ENCODE data around the gene SMC6.

The SMC6 gene

GRCh38 chr2:17713291-17713690, 40.3 kb downstream of the SMC6 start:
- no peak for DNase-seq

- no peak for DNase-seq
Measured at GRCh38 chr2:17710547-17711248, 42.9 kb downstream of the SMC6 start.

GRCh38 chr2:17709897-17710296, 43.7 kb downstream of the SMC6 start:
- no peak for DNase-seq

GRCh38 chr2:17708501-17708900, 45.1 kb downstream of the SMC6 start:
- no peak for DNase-seq

- no peak for DNase-seq
Measured at GRCh38 chr2:17706845-17707244, 46.8 kb downstream of the SMC6 start.

GRCh38 chr2:17690776-17691175, 62.8 kb downstream of the SMC6 start:
- DNase-seq, result no peak

GRCh38 chr2:17689010-17689409, 64.6 kb downstream of the SMC6 start:
- no peak for DNase-seq

- no peak for DNase-seq
Measured at GRCh38 chr2:17688600-17688999, 65.0 kb downstream of the SMC6 start.

- no peak for DNase-seq
Measured at GRCh38 chr2:17683981-17684380, 69.6 kb downstream of the SMC6 start.

- no peak for DNase-seq
Measured at GRCh38 chr2:17682098-17682857, 71.3 kb downstream of the SMC6 start.

- no peak for DNase-seq
Measured at GRCh38 chr2:17680119-17680518, 73.5 kb downstream of the SMC6 start.

- no peak for DNase-seq
Measured at GRCh38 chr2:17674817-17675216, 78.8 kb downstream of the SMC6 start.

- DNase-seq, result no peak
Measured at GRCh38 chr2:17672583-17673317, 80.9 kb downstream of the SMC6 start.

- no peak for DNase-seq
Measured at GRCh38 chr2:17667898-17668297, 85.7 kb downstream of the SMC6 start.

GRCh38 chr2:17664534-17664933, 89.1 kb downstream of the SMC6 start:
- no peak for DNase-seq

- no peak for DNase-seq
Measured at GRCh38 chr2:17662723-17663122, 90.9 kb downstream of the SMC6 start.

GRCh38 chr2:17661460-17661859, 92.2 kb downstream of the SMC6 start:
- no peak for DNase-seq

- DNase-seq, result no peak
Measured at GRCh38 chr2:17660219-17660618, 93.4 kb downstream of the SMC6 start.

GRCh38 chr2:17658251-17658843, 95.3 kb downstream of the SMC6 start:
- DNase-seq, result no peak

- DNase-seq, result no peak
Measured at GRCh38 chr2:17657759-17658158, 95.9 kb downstream of the SMC6 start.

GRCh38 chr2:17652681-17653394, 100.8 kb downstream of the SMC6 start:
- no peak for DNase-seq

- no peak for DNase-seq
Measured at GRCh38 chr2:17649026-17649425, 104.6 kb downstream of the SMC6 start.

- DNase-seq, result no peak
Measured at GRCh38 chr2:17648581-17648980, 105.0 kb downstream of the SMC6 start.

Data from kidney glomerular epithelial cell (primary cell).